Prostate gland (tissue), 2 donors: ENCODE data around the gene HECA.

Source experiments
- POLR2A ChIP-seq: fragments of 450-650 bp; IDR thresholded peaks from one replicate; pipeline ENCODE4 v1.6.1; 2016; ENCODE audit warnings: antibody characterized with exemption, mild to moderate bottlenecking
- POLR2AphosphoS5 ChIP-seq: sonication (generic); formaldehyde crosslinking; IDR thresholded peaks from one replicate; pipeline ENCODE4 v1.6.1; 2017; ENCODE audit warnings: antibody characterized with exemption
- TF ChIP-seq, protein P1 (sequence below), 4 experiments: fragments of 200-600 bp in 2 of 4; fragments of 450-650 bp in 2 of 4; sonication (generic) in 2 of 4; IDR thresholded peaks; 1 replicate in 3 of 4; 2 replicates in 1 of 4; pipeline ENCODE4 v1.5.1; 2016 to 2019; ENCODE audit warnings: antibody characterized with exemption in 4 of 4, mild to moderate bottlenecking in 2 of 4, moderate library complexity in 2 of 4

DNA sequence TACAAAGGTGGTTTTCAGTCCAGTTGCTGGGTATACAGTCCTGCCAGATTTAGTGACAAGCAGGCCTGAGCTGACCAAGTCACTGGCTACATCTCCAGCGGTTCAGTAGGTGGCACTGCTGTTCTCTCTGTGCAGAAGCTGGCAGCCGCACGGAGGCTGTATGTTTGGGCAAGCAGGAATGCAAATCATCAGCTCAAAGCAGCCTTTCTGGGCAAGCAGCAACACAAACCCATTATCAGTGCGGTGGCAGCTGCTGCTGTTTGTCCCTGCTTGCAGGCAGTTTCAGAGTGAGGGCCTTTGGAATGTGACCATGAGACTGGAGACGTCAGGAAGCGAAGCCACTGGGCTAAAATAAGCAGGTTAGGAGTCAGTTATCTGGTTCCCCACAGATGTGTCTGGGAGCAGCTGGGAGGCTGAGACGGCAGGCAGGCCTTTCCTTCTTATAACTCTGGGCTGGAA is 84.4 kb downstream of the HECA start:
- TF ChIP-seq, protein P1, sequence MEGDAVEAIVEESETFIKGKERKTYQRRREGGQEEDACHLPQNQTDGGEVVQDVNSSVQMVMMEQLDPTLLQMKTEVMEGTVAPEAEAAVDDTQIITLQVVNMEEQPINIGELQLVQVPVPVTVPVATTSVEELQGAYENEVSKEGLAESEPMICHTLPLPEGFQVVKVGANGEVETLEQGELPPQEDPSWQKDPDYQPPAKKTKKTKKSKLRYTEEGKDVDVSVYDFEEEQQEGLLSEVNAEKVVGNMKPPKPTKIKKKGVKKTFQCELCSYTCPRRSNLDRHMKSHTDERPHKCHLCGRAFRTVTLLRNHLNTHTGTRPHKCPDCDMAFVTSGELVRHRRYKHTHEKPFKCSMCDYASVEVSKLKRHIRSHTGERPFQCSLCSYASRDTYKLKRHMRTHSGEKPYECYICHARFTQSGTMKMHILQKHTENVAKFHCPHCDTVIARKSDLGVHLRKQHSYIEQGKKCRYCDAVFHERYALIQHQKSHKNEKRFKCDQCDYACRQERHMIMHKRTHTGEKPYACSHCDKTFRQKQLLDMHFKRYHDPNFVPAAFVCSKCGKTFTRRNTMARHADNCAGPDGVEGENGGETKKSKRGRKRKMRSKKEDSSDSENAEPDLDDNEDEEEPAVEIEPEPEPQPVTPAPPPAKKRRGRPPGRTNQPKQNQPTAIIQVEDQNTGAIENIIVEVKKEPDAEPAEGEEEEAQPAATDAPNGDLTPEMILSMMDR (IDR thresholded peaks at IDR 0.05), result peak; percentile 39 to 85 (median 76)
- TF ChIP-seq POLR2A (peak; percentile 21), POLR2AphosphoS5 (peak; percentile 77)
